ENCODE measurements around the gene H2BK1.

H2BK1 gene

GRCh38 chr7:151161757-151162156 lies 48.5 kb downstream of the H2BK1 start:
- ChIA-PET CTCF (interaction anchor here (1.0 to 3.1 kb wide), 3 partner anchors 9 to 10 kb away, joined by 4 to 29 read pairs (median 5); no protein-coding TSS in a partner anchor), POLR2A (no interaction called here)
- no peak for DNase-seq (ENCODE audit: low read depth, low spot score)
- no peak overlapping the region for H3K4me3 ChIP-seq (ENCODE audit: low read depth, low read length)
- TF ChIP-seq, protein P1, sequence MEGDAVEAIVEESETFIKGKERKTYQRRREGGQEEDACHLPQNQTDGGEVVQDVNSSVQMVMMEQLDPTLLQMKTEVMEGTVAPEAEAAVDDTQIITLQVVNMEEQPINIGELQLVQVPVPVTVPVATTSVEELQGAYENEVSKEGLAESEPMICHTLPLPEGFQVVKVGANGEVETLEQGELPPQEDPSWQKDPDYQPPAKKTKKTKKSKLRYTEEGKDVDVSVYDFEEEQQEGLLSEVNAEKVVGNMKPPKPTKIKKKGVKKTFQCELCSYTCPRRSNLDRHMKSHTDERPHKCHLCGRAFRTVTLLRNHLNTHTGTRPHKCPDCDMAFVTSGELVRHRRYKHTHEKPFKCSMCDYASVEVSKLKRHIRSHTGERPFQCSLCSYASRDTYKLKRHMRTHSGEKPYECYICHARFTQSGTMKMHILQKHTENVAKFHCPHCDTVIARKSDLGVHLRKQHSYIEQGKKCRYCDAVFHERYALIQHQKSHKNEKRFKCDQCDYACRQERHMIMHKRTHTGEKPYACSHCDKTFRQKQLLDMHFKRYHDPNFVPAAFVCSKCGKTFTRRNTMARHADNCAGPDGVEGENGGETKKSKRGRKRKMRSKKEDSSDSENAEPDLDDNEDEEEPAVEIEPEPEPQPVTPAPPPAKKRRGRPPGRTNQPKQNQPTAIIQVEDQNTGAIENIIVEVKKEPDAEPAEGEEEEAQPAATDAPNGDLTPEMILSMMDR (IDR thresholded peaks at IDR 0.05; ENCODE audit: insufficient read depth, low read length, missing control alignments), result no peak

All from AG04449 (cell line).